SK-N-SH treated with all-trans-retinoic acid at 6 μM for 48 hours (cell line): ENCODE measurements around the gene PLCB1.

Experiments
- ATAC-seq: fragments of 200-7000 bp; cut with Tn5 transposase; 3 replicates; pipeline ENCODE4 v1.9.1; 2020; ENCODE audit warnings: mild to moderate bottlenecking, moderate library complexity
- ARNTL ChIP-seq: fragments of 450-650 bp; formaldehyde crosslinking; IDR thresholded peaks from 2 replicates; pipeline ENCODE4 v1.5.0; 2020; ENCODE audit warnings: low read depth, mild to moderate bottlenecking, moderate library complexity, borderline replicate concordance
- BACH2 ChIP-seq: fragments of 250-450 bp; sonication (Bioruptor Pico); IDR thresholded peaks from 2 replicates; pipeline ENCODE4 v1.9.0; 2021; ENCODE audit warnings: mild to moderate bottlenecking, borderline replicate concordance
- CSDC2 ChIP-seq: fragments of 250-450 bp; sonication (Bioruptor Pico); IDR thresholded peaks from 2 replicates; pipeline ENCODE4 v1.5.0; 2020; ENCODE audit warnings: mild to moderate bottlenecking, moderate library complexity
- ESRRG ChIP-seq: fragments of 250-450 bp; sonication (Bioruptor Pico); IDR thresholded peaks from 2 replicates; pipeline ENCODE4 v1.6.1; 2021; ENCODE audit warnings: mild to moderate bottlenecking
- GLIS3 ChIP-seq: fragments of 250-450 bp; sonication (Bioruptor Pico); IDR thresholded peaks from 2 replicates; pipeline ENCODE4 v1.5.0; 2020; ENCODE audit warnings: mild to moderate bottlenecking, moderate library complexity
- ISL1 ChIP-seq: fragments of 250-450 bp; sonication (Bioruptor Pico); IDR thresholded peaks from 2 replicates; pipeline ENCODE4 v2.1.2; 2022; ENCODE audit warnings: mild to moderate bottlenecking, moderate library complexity
- OSR1 ChIP-seq: fragments of 250-450 bp; sonication (Bioruptor Pico); IDR thresholded peaks from 2 replicates; pipeline ENCODE4 v1.8.0; 2022; ENCODE audit warnings: moderate library complexity, mild to moderate bottlenecking, inconsistent platforms
- PPARA ChIP-seq: fragments of 250-450 bp; sonication (Bioruptor Pico); IDR thresholded peaks from 2 replicates; pipeline ENCODE4 v1.5.0; 2020; ENCODE audit warnings: mild to moderate bottlenecking, borderline replicate concordance
- RARB ChIP-seq: fragments of 250-450 bp; sonication (Bioruptor Pico); IDR thresholded peaks from 2 replicates; pipeline ENCODE4 v1.8.0; 2021; ENCODE audit warnings: mild to moderate bottlenecking, moderate library complexity
- TCF4 ChIP-seq: fragments of 250-450 bp; sonication (Bioruptor Pico); IDR thresholded peaks from 2 replicates; pipeline ENCODE4 v1.8.0; 2021; ENCODE audit warnings: mild to moderate bottlenecking, moderate library complexity, borderline replicate concordance
- ZC3H10 ChIP-seq: fragments of 250-450 bp; sonication (Bioruptor Pico); IDR thresholded peaks from 2 replicates; pipeline ENCODE4 v1.5.1; 2021; ENCODE audit warnings: mild to moderate bottlenecking, moderate library complexity
- ZFP3 ChIP-seq: fragments of 250-450 bp; sonication (Bioruptor Pico); IDR thresholded peaks from 2 replicates; pipeline ENCODE4 v1.5.0; 2020; ENCODE audit warnings: mild to moderate bottlenecking, moderate library complexity
- ZFP30 ChIP-seq: fragments of 450-650 bp; formaldehyde crosslinking; IDR thresholded peaks from 2 replicates; pipeline ENCODE4 v1.5.0; 2022; ENCODE audit warnings: mild to moderate bottlenecking, moderate library complexity
- ZNF565 ChIP-seq: fragments of 450-650 bp; formaldehyde crosslinking; conservative IDR thresholded peaks from 2 replicates; pipeline ENCODE4 v1.5.0; 2020; ENCODE audit warnings: low read depth, mild to moderate bottlenecking, moderate library complexity
- ZNF70 ChIP-seq: fragments of 450-650 bp; formaldehyde crosslinking; IDR thresholded peaks from 2 replicates; pipeline ENCODE4 v1.5.0; 2020; ENCODE audit warnings: mild to moderate bottlenecking, moderate library complexity
- ZNF8 ChIP-seq: fragments of 450-650 bp; formaldehyde crosslinking; IDR thresholded peaks from 2 replicates; pipeline ENCODE4 v1.5.0; 2020; ENCODE audit warnings: mild to moderate bottlenecking, moderate library complexity
- TF ChIP-seq, protein P1 (sequence below): fragments of 250-450 bp; sonication (Bioruptor Pico); IDR thresholded peaks from 2 replicates; pipeline ENCODE4 v1.5.1; 2021; ENCODE audit warnings: mild to moderate bottlenecking, moderate library complexity
- TF ChIP-seq, protein P2 (sequence below): fragments of 250-450 bp; sonication (Bioruptor Pico); IDR thresholded peaks from 2 replicates; pipeline ENCODE4 v1.5.1; 2020; ENCODE audit warnings: low read depth, mild to moderate bottlenecking, moderate library complexity
- TF ChIP-seq, protein P3 (sequence below): fragments of 250-450 bp; sonication (Bioruptor Pico); IDR thresholded peaks from 2 replicates; pipeline ENCODE4 v1.8.0; 2021; ENCODE audit warnings: low read depth, mild to moderate bottlenecking, moderate library complexity, borderline replicate concordance
- TF ChIP-seq, protein P4 (sequence below): fragments of 250-450 bp; sonication (Bioruptor Pico); IDR thresholded peaks from 2 replicates; pipeline ENCODE4 v1.5.0; 2020; ENCODE audit warnings: mild to moderate bottlenecking, moderate library complexity

Gene PLCB1

DNA sequence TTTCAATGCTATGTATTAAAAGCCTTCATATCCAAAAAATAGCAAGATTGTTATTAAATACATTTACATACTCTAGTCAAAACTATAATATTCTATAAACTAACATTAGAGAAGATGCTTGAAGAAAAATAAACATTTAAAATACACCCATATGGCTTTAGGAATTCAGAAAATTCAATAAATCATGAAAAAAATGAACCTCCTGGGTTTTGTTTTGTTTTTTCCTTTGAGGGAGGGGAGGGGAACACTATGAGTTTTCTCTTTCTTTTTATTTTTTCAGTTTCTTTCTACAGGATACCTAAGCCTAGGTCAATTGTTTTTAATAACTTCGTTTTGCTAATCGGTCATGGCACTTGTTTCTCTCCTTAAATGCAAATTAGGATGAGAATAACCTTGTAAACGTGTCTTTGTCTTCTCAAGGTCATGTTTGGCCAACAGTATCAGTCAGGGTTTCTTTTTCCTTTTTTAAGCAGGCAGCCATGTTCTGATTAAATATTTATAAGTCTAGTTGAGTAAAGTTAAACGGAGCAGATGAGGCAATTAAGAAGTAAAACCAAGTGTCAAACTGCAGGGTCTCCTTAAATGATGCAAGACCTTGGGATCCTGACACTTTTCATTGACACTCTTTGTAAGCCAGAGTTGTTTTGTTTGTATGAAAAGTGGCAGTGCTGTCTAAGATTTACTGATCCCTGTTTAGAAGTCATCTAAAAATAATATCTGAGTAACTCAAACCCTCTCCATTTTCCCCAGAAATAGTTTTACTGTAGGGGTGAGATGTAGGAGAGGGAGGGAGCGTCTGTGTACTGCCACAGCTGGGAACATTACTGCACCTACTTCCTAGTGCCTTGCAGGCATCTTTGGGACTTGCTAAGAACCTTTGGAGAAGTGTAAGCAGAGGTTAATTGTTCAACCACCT lies 392.3 kb downstream of the PLCB1 start (continued):
- TF ChIP-seq, protein P1, sequence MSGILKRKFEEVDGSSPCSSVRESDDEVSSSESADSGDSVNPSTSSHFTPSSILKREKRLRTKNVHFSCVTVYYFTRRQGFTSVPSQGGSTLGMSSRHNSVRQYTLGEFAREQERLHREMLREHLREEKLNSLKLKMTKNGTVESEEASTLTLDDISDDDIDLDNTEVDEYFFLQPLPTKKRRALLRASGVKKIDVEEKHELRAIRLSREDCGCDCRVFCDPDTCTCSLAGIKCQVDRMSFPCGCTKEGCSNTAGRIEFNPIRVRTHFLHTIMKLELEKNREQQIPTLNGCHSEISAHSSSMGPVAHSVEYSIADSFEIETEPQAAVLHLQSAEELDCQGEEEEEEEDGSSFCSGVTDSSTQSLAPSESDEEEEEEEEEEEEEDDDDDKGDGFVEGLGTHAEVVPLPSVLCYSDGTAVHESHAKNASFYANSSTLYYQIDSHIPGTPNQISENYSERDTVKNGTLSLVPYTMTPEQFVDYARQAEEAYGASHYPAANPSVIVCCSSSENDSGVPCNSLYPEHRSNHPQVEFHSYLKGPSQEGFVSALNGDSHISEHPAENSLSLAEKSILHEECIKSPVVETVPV (CRISPR knock-in tag): no peak
- TF ChIP-seq ZNF565: no peak
- no peak for TF ChIP-seq ARNTL (CRISPR knock-in tag)
- TF ChIP-seq ISL1 (CRISPR knock-in tag): no peak
- TF ChIP-seq ZFP30: no peak
- TF ChIP-seq BACH2 (CRISPR knock-in tag): no peak
- TF ChIP-seq ESRRG (CRISPR knock-in tag): no peak
- no peak for TF ChIP-seq ZNF70 (CRISPR knock-in tag)

DNA sequence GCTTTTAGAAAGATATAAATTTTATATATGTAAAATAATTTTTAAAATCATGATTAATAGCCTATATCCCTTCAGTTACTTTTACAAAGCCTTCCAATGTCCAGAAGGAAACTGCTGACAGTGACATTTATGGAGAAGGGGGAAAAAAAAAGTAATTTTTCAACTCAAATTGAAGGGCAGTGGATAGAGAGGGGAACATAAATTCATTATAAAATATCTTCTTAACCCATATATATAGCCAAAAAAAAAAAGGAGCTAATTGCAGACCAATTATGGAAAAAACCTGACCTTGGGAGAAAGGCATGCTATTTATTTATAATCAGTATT lies 392.9 kb downstream of the PLCB1 start:
- no peak for ATAC-seq
- TF ChIP-seq GLIS3 (CRISPR knock-in tag) (no peak), OSR1 (CRISPR knock-in tag) (no peak)

DNA sequence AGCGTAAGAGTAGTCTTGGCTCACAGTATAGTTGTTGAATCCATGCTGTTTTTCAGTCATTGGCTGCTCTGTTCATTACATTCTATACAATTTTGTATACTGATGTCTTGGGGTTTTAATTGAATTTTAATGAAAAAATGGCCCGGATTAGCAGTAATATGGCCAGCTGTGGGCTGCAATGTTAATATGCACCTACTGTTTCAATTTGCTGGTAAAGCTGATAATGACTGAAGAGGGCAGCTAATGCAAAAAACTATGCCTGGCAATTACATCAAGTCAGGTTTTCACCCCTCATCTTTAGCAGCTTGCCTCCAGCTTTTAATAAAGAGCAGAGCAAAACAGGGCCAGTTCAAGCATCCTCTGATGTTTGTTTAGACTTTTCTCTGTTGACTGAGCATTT lies 394.5 kb downstream of the PLCB1 start:
- no peak for TF ChIP-seq GLIS3 (CRISPR knock-in tag)
- no peak for TF ChIP-seq ZNF8 (CRISPR knock-in tag)
- TF ChIP-seq, protein P2, sequence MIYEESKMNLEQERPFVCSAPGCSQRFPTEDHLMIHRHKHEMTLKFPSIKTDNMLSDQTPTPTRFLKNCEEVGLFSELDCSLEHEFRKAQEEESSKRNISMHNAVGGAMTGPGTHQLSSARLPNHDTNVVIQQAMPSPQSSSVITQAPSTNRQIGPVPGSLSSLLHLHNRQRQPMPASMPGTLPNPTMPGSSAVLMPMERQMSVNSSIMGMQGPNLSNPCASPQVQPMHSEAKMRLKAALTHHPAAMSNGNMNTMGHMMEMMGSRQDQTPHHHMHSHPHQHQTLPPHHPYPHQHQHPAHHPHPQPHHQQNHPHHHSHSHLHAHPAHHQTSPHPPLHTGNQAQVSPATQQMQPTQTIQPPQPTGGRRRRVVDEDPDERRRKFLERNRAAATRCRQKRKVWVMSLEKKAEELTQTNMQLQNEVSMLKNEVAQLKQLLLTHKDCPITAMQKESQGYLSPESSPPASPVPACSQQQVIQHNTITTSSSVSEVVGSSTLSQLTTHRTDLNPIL: no peak
- TF ChIP-seq, protein P3, sequence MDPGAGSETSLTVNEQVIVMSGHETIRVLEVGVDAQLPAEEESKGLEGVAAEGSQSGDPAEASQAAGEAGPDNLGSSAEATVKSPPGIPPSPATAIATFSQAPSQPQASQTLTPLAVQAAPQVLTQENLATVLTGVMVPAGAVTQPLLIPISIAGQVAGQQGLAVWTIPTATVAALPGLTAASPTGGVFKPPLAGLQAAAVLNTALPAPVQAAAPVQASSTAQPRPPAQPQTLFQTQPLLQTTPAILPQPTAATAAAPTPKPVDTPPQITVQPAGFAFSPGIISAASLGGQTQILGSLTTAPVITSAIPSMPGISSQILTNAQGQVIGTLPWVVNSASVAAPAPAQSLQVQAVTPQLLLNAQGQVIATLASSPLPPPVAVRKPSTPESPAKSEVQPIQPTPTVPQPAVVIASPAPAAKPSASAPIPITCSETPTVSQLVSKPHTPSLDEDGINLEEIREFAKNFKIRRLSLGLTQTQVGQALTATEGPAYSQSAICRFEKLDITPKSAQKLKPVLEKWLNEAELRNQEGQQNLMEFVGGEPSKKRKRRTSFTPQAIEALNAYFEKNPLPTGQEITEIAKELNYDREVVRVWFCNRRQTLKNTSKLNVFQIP (CRISPR knock-in tag): no peak
- no peak for TF ChIP-seq RARB (CRISPR knock-in tag)
- TF ChIP-seq, protein P1 (CRISPR knock-in tag): no peak
- TF ChIP-seq ZFP3 (CRISPR knock-in tag): no peak
- no peak for TF ChIP-seq TCF4 (CRISPR knock-in tag)
- TF ChIP-seq BACH2 (CRISPR knock-in tag): no peak
- no peak for TF ChIP-seq ZNF565
- TF ChIP-seq, protein P4, sequence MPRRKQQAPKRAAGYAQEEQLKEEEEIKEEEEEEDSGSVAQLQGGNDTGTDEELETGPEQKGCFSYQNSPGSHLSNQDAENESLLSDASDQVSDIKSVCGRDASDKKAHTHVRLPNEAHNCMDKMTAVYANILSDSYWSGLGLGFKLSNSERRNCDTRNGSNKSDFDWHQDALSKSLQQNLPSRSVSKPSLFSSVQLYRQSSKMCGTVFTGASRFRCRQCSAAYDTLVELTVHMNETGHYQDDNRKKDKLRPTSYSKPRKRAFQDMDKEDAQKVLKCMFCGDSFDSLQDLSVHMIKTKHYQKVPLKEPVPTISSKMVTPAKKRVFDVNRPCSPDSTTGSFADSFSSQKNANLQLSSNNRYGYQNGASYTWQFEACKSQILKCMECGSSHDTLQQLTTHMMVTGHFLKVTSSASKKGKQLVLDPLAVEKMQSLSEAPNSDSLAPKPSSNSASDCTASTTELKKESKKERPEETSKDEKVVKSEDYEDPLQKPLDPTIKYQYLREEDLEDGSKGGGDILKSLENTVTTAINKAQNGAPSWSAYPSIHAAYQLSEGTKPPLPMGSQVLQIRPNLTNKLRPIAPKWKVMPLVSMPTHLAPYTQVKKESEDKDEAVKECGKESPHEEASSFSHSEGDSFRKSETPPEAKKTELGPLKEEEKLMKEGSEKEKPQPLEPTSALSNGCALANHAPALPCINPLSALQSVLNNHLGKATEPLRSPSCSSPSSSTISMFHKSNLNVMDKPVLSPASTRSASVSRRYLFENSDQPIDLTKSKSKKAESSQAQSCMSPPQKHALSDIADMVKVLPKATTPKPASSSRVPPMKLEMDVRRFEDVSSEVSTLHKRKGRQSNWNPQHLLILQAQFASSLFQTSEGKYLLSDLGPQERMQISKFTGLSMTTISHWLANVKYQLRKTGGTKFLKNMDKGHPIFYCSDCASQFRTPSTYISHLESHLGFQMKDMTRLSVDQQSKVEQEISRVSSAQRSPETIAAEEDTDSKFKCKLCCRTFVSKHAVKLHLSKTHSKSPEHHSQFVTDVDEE (CRISPR knock-in tag): no peak
- TF ChIP-seq CSDC2 (CRISPR knock-in tag): no peak
- no peak for TF ChIP-seq ZFP30
- TF ChIP-seq PPARA: no peak
- TF ChIP-seq ZC3H10 (CRISPR knock-in tag): no peak
- no peak for TF ChIP-seq ISL1 (CRISPR knock-in tag)
- TF ChIP-seq ESRRG (CRISPR knock-in tag): no peak
- no peak for TF ChIP-seq OSR1 (CRISPR knock-in tag)
- TF ChIP-seq ZNF70 (CRISPR knock-in tag): no peak
- TF ChIP-seq ARNTL (CRISPR knock-in tag): no peak
- ATAC-seq: no peak
